ENCODE results near the gene SLC25A1.

- TF ChIP-seq CTCF (IDR thresholded peaks at IDR 0.05; ENCODE audit: low read depth, low read length) (no peak), EZH2phosphoT487 (IDR thresholded peaks at IDR 0.05; ENCODE audit: low read depth) (no peak)
Observed at GRCh38 chr22:19164425-19164824, 14.1 kb downstream of the SLC25A1 start.
